Measurements from ENCODE around the gene LRMDA.

DNA sequence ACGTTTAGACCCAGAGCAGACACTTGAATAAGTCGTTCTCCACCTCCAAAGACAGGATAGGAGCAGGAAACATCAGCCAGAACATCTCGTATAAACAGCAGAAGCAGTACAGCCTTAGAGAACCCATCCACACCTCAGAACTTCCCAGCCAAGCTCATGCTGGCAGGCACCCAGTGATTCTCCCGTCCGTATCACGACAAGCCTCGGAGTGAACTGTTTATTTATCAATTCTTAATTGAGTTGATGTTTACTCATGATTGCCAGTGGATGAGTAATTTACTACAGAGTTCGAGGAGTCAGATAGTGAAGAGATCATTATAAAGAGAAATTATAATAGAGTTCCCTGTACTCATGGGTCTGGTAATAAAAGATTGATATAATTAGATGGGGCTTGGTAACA, 811.5 kb downstream of the LRMDA start:
- no peak for TF ChIP-seq POLR2A (IDR thresholded peaks at IDR 0.05)
- TF ChIP-seq, protein P1, sequence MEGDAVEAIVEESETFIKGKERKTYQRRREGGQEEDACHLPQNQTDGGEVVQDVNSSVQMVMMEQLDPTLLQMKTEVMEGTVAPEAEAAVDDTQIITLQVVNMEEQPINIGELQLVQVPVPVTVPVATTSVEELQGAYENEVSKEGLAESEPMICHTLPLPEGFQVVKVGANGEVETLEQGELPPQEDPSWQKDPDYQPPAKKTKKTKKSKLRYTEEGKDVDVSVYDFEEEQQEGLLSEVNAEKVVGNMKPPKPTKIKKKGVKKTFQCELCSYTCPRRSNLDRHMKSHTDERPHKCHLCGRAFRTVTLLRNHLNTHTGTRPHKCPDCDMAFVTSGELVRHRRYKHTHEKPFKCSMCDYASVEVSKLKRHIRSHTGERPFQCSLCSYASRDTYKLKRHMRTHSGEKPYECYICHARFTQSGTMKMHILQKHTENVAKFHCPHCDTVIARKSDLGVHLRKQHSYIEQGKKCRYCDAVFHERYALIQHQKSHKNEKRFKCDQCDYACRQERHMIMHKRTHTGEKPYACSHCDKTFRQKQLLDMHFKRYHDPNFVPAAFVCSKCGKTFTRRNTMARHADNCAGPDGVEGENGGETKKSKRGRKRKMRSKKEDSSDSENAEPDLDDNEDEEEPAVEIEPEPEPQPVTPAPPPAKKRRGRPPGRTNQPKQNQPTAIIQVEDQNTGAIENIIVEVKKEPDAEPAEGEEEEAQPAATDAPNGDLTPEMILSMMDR (IDR thresholded peaks at IDR 0.05), result no peak

Measured in body of pancreas (tissue), 4 donors.